Measurements from ENCODE around the gene EMC10.

Gene EMC10

GRCh38 chr19:50537769-50538230 lies 61.5 kb downstream of the EMC10 start:
- peak; percentile 18 to 24 for DNase-seq (ENCODE audit: low read depth in 2 of 2, low spot score in 1 of 2)

All from stimulated activated CD8-positive, alpha-beta memory T cell treated with anti-CD3 and anti-CD28 coated beads, Interleukin-4, amount 100 ng/mL, for 1 hour (primary cell).